Liver (tissue), 9 donors: ENCODE results near the gene GLI3. TPM values are rescaled to one million over a fixed set of nuclear protein-coding genes. Genes with fewer than 3 reads are reported as not detected.

ENCODE experiments used
- DNase-seq: peaks from one replicate; pipeline ENCODE4 v3.0.0-alpha.2; 2017; ENCODE audit warnings: low spot score
- H3K27ac ChIP-seq, 2 donors: one replicate each; pipeline ENCODE4 v1.7.0; 2013; ENCODE audit warnings: inconsistent platforms in 2 of 2, low read length in 2 of 2, control low read depth in 1 of 2, low read depth in 1 of 2, mild to moderate bottlenecking in 1 of 2
- H3K27me3 ChIP-seq, 4 donors: one replicate each; pipeline versions ENCODE4 v1.6.1 to v1.7.0; 2013; ENCODE audit warnings: low read length in 3 of 4, inconsistent platforms in 1 of 4, mild to moderate bottlenecking in 1 of 4, moderate library complexity in 1 of 4; ENCODE audit not compliant: control insufficient read depth in 4 of 4, insufficient read depth in 4 of 4
- H3K36me3 ChIP-seq, 4 donors: one replicate each; pipeline versions ENCODE4 v1.6.1 to v1.7.0; 2013; ENCODE audit warnings: low read length in 3 of 4, mild to moderate bottlenecking in 3 of 4, low read depth in 1 of 4, moderate library complexity in 1 of 4; ENCODE audit not compliant: control insufficient read depth in 4 of 4, insufficient read depth in 3 of 4
- H3K4me1 ChIP-seq, 4 donors: one replicate each; pipeline versions ENCODE4 v1.6.1 to v1.7.0; 2013; ENCODE audit warnings: low read length in 3 of 4, mild to moderate bottlenecking in 3 of 4, moderate library complexity in 1 of 4; ENCODE audit not compliant: control insufficient read depth in 4 of 4, insufficient read depth in 4 of 4
- H3K4me3 ChIP-seq, 3 donors: one replicate each; pipeline versions ENCODE4 v1.6.1 to v1.7.0; 2013; ENCODE audit warnings: low read length in 3 of 3, control low read depth in 1 of 3, low read depth in 1 of 3, mild to moderate bottlenecking in 1 of 3
- H3K9ac ChIP-seq, 2 donors: one replicate each; pipeline ENCODE4 v1.7.0; 2013; ENCODE audit warnings: low read length in 2 of 2, mild to moderate bottlenecking in 2 of 2, moderate library complexity in 2 of 2, control low read depth in 1 of 2, low read depth in 1 of 2
- H3K9me3 ChIP-seq, 4 donors: one replicate each; pipeline versions ENCODE4 v1.6.1 to v1.7.0; 2013; ENCODE audit warnings: low read length in 3 of 4; ENCODE audit not compliant: control insufficient read depth in 4 of 4
- CTCF ChIP-seq: fragments of 150-350 bp; IDR thresholded peaks from 2 replicates; pipeline ENCODE4 v1.5.1; 2017; ENCODE audit warnings: improper control_type of control experiment, low read depth, low read length; ENCODE audit not compliant: missing input control
- EGR1 ChIP-seq, 2 donors: IDR thresholded peaks; 2 replicates each; pipeline ENCODE4 v1.6.1; 2016 to 2018; ENCODE audit warnings: antibody characterized with exemption in 2 of 2, low read depth in 2 of 2
- FOXA1 ChIP-seq: IDR thresholded peaks from 2 replicates; pipeline ENCODE4 v1.6.1; 2016; ENCODE audit warnings: antibody characterized with exemption
- FOXA2 ChIP-seq: IDR thresholded peaks from 2 replicates; pipeline ENCODE4 v1.6.1; 2016; ENCODE audit warnings: antibody characterized with exemption
- GABPA ChIP-seq, 2 donors: IDR thresholded peaks in 1 of 2; conservative IDR thresholded peaks in 1 of 2; 2 replicates each; pipeline ENCODE4 v1.6.1; 2016; ENCODE audit warnings: antibody characterized with exemption in 2 of 2, mild to moderate bottlenecking in 1 of 2, moderate library complexity in 1 of 2
- HNF4A ChIP-seq, 2 donors: conservative IDR thresholded peaks; 2 replicates each; pipeline ENCODE4 v1.6.1; 2016; ENCODE audit warnings: antibody characterized with exemption in 2 of 2, mild to moderate bottlenecking in 2 of 2
- HNF4G ChIP-seq: IDR thresholded peaks from 2 replicates; pipeline ENCODE4 v1.6.1; 2016; ENCODE audit warnings: antibody characterized with exemption
- JUND ChIP-seq, 2 donors: IDR thresholded peaks; 2 replicates each; pipeline ENCODE4 v1.6.1; 2016; ENCODE audit warnings: antibody characterized with exemption in 2 of 2
- RAD21 ChIP-seq, 2 donors: IDR thresholded peaks; 2 replicates each; pipeline ENCODE4 v1.6.1; 2016; ENCODE audit warnings: antibody characterized with exemption in 2 of 2, mild to moderate bottlenecking in 2 of 2
- RXRA ChIP-seq, 2 donors: IDR thresholded peaks; 2 replicates each; pipeline ENCODE4 v1.6.1; 2017 to 2018; ENCODE audit warnings: antibody characterized with exemption in 2 of 2, mild to moderate bottlenecking in 1 of 2
- SP1 ChIP-seq: IDR thresholded peaks from 2 replicates; pipeline ENCODE4 v1.6.1; 2018; ENCODE audit warnings: antibody characterized with exemption, mild to moderate bottlenecking
- TAF1 ChIP-seq: conservative IDR thresholded peaks from 2 replicates; pipeline ENCODE4 v1.6.1; 2016; ENCODE audit warnings: antibody characterized with exemption, mild to moderate bottlenecking
- YY1 ChIP-seq: IDR thresholded peaks from 2 replicates; pipeline ENCODE4 v1.6.1; 2016; ENCODE audit warnings: antibody characterized with exemption, mild to moderate bottlenecking
- ZBTB33 ChIP-seq: IDR thresholded peaks from 2 replicates; pipeline ENCODE4 v1.6.1; 2016; ENCODE audit warnings: antibody characterized with exemption
- WGBS: extraction: QIAGEN DNeasy Blood & Tissue Kit; methylation state at CpG from one replicate; pipeline ENCODE4 v1.1.7; 2013; 5-methylcytosine and 5-hydroxymethylcytosine counted together
- polyA plus RNA-seq, 2 donors: library from polyadenylated mRNA; stranded (reverse) in 1 of 2; unstranded in 1 of 2; fragments of 200-250 nt in 1 of 2; fragments of >200 nt in 1 of 2; fragmentation: Nextera tagmentation in 1 of 2; extraction: Ambion mirVana in 1 of 2; gene quantifications; one replicate each; pipeline versions ENCODE4 v1.2.1 to v1.2.3, GENCODE V29; 2013 to 2015
- total RNA-seq, 2 donors: library from RNA; depleted of rRNA; stranded (reverse); fragments of >200 nt; gene quantifications; one replicate each; pipeline ENCODE4 v1.2.3, GENCODE V29; 2014
- TF ChIP-seq, protein P1 (sequence below): IDR thresholded peaks from 2 replicates; pipeline ENCODE4 v1.6.1; 2016; ENCODE audit warnings: antibody characterized with exemption
- TF ChIP-seq, protein P2 (sequence below): IDR thresholded peaks from 2 replicates; pipeline ENCODE4 v1.6.1; 2016; ENCODE audit warnings: antibody characterized with exemption, mild to moderate bottlenecking
- TF ChIP-seq, protein P3 (sequence below): IDR thresholded peaks from 2 replicates; pipeline ENCODE4 v1.6.1; 2016; ENCODE audit warnings: antibody characterized with exemption
- donor health status: healthy.
- donor health status: healthy.
- donor health status: healthy.
- donor health status: healthy.
- donor health status: healthy.

GLI3 gene
- total and polyA plus RNA-seq, 4 donors, result 0.09 to 0.42 (median 0.26) TPM

- Histone ChIP-seq H3K9ac (no peak overlapping the region), H3K4me3 (no peak overlapping the region), H3K27me3 (no peaks in the 10 kb centered on the region), H3K9me3 (no peaks in the 10 kb centered on the region), H3K36me3 (no peaks in the 10 kb centered on the region), H3K4me1 (no peaks in the 10 kb centered on the region), H3K27ac (no peak overlapping the region)
- TF ChIP-seq EGR1 (IDR thresholded peaks at IDR 0.05; ENCODE audit: low read depth in 2 of 2) (no peak), CTCF (no peak), ZBTB33 (no peak), HNF4A (conservative IDR thresholded peaks at IDR 0.05) (no peak), GABPA (IDR thresholded peaks at IDR 0.05 in 1 of 2, conservative IDR thresholded peaks at IDR 0.05 in 1 of 2) (no peak), YY1 (no peak), FOXA2 (no peak), FOXA1 (no peak), TAF1 (no peak), HNF4G (no peak), JUND (IDR thresholded peaks at IDR 0.05) (no peak), SP1 (no peak), RXRA (IDR thresholded peaks at IDR 0.05) (no peak), RAD21 (IDR thresholded peaks at IDR 0.05) (no peak)
- TF ChIP-seq, protein P1, sequence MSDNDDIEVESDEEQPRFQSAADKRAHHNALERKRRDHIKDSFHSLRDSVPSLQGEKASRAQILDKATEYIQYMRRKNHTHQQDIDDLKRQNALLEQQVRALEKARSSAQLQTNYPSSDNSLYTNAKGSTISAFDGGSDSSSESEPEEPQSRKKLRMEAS, result no peak
- TF ChIP-seq, protein P2, sequence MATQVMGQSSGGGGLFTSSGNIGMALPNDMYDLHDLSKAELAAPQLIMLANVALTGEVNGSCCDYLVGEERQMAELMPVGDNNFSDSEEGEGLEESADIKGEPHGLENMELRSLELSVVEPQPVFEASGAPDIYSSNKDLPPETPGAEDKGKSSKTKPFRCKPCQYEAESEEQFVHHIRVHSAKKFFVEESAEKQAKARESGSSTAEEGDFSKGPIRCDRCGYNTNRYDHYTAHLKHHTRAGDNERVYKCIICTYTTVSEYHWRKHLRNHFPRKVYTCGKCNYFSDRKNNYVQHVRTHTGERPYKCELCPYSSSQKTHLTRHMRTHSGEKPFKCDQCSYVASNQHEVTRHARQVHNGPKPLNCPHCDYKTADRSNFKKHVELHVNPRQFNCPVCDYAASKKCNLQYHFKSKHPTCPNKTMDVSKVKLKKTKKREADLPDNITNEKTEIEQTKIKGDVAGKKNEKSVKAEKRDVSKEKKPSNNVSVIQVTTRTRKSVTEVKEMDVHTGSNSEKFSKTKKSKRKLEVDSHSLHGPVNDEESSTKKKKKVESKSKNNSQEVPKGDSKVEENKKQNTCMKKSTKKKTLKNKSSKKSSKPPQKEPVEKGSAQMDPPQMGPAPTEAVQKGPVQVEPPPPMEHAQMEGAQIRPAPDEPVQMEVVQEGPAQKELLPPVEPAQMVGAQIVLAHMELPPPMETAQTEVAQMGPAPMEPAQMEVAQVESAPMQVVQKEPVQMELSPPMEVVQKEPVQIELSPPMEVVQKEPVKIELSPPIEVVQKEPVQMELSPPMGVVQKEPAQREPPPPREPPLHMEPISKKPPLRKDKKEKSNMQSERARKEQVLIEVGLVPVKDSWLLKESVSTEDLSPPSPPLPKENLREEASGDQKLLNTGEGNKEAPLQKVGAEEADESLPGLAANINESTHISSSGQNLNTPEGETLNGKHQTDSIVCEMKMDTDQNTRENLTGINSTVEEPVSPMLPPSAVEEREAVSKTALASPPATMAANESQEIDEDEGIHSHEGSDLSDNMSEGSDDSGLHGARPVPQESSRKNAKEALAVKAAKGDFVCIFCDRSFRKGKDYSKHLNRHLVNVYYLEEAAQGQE, result no peak
- no peak for DNase-seq
- 61% methylated on average over 3 of the region's 3 CpGs for WGBS
These were observed 215.4 kb downstream of the GLI3 start for GRCh38 chr7:42021631-42022030.

DNA sequence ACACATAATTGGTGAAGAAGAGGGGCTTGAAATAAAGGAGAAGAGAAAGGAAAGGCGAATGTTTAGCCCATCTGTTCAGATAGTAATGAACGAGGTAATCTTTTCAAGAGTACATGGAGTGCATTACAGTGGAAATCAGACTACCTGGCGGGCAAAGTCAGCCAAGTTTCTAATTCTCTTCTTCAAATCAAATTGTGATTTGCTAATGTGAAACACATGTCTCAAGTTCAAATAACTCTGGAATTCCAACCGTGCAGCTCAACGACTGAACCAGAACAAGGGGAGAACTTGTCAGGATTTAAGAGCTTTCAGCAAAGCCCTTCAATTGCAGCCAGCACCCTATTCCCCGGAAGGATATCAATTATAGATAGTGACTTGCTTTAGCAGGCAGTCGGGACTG is 216.9 kb downstream of the GLI3 start:
- no peak overlapping the region for H3K9ac ChIP-seq
- H3K27ac ChIP-seq, result no peak overlapping the region
- WGBS, result 77% methylated on average over 7 of the region's 7 CpGs
- no peaks in the 10 kb centered on the region for H3K9me3 ChIP-seq
- H3K27me3 ChIP-seq, result no peaks in the 10 kb centered on the region
- H3K4me1 ChIP-seq, result no peaks in the 10 kb centered on the region
- no peak overlapping the region for H3K4me3 ChIP-seq
- DNase-seq, result no peak
- H3K36me3 ChIP-seq, result no peaks in the 10 kb centered on the region
- TF ChIP-seq, protein P2, result no peak
- TF ChIP-seq YY1 (no peak), FOXA2 (no peak), ZBTB33 (no peak), TAF1 (no peak), FOXA1 (no peak), SP1 (no peak)
- TF ChIP-seq, protein P1, result no peak
- TF ChIP-seq, protein P3, sequence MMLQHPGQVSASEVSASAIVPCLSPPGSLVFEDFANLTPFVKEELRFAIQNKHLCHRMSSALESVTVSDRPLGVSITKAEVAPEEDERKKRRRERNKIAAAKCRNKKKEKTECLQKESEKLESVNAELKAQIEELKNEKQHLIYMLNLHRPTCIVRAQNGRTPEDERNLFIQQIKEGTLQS, result no peak
